ENCODE measurements around the gene SOS2.

Gene SOS2

DNA sequence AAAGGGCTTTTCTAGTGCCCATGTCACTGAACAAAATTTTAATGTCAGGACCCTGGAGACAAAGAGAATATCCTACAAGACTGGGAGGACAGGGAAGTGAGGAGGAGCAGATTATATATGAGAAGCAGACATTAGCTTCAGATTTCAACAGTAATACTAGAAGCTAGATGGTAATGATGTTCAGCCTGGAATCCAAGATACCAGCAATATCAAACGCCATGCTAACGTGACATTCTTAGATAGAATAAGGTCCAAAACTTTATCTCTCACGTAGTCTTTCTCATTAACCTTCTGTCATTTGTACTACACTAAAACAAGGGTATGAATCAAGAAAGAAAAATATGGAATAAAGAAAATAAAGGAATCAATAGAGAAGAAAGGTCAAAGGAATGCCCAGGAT lies 18.7 kb downstream of the SOS2 start:
- no peak overlapping the region for H3K23ac ChIP-seq (ENCODE audit: low read depth, low read length, poor library complexity)
- no CpG with 5 or more reads among the region's 3 CpGs for WGBS, 2 donors (ENCODE audit: extremely low coverage in 2 of 2, insufficient read length in 2 of 2, insufficient replicate concordance in 1 of 2)

DNA sequence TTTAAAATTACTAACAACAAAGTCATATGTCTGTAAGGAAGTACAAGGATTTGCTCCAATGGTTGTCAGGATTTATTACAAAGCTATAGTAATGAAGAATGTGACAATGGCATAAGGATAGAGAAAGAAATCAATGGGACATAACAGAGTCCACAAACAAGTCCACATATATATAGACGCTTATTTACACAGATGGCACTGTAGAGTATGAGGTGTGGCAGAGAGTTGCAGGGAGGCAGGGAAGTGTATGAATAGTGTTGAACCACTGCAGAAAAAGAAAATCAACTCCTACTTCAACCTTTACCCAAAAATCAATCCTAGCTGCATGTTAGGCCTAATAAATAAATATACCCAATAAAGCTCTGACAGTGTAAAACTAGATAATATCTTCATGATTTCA lies 21.3 kb downstream of the SOS2 start:
- H3K23ac ChIP-seq (ENCODE audit: low read depth, low read length, poor library complexity), result no peak overlapping the region
- no peak overlapping the region for H3K14ac ChIP-seq (ENCODE audit: low read length)
- no peak overlapping the region for H3K4me3 ChIP-seq (ENCODE audit: low read length in 2 of 2)
- peaks cover 0 to 12% of the 10 kb centered on the region in 2 donors for H3K9me3 ChIP-seq (replicated peaks in 1 of 2; ENCODE audit: control insufficient read depth in 2 of 2, insufficient read depth in 1 of 2, low read depth in 1 of 2, low read length in 2 of 2)
- no peaks in the 10 kb centered on the region for H3K36me3 ChIP-seq (replicated peaks in 1 of 2; ENCODE audit: control insufficient read depth in 2 of 2, insufficient read depth in 2 of 2, low read length in 2 of 2)
- no peak overlapping the region for H2BK5ac ChIP-seq (ENCODE audit: low read length)
- H3K27ac ChIP-seq (replicated peaks; ENCODE audit: low read length), result no peak overlapping the region
- no peak overlapping the region for H4K8ac ChIP-seq (ENCODE audit: low read depth, low read length)
- H2BK12ac ChIP-seq (ENCODE audit: low read length), result no peak overlapping the region
- H2AFZ ChIP-seq (ENCODE audit: low read length), result no peak overlapping the region
- H3K4me2 ChIP-seq (ENCODE audit: insufficient read depth, low read length, poor library complexity, severe bottlenecking), result no peak overlapping the region
- H3K4ac ChIP-seq (ENCODE audit: low read length), result no peak overlapping the region
- WGBS, 2 donors (ENCODE audit: extremely low coverage in 2 of 2, insufficient read length in 2 of 2, insufficient replicate concordance in 1 of 2), result no CpG with 5 or more reads among the region's 1 CpG
- no peak overlapping the region for H3K18ac ChIP-seq (ENCODE audit: low read length)
- no peak overlapping the region for H2AK5ac ChIP-seq (ENCODE audit: low read depth, low read length)
- no peak overlapping the region for H2BK15ac ChIP-seq (ENCODE audit: low read length)
- no peak for DNase-seq (ENCODE audit: low spot score)
- H3K79me1 ChIP-seq (ENCODE audit: low read depth, low read length), result no peaks in the 10 kb centered on the region
- no peak overlapping the region for H4K91ac ChIP-seq (ENCODE audit: low read depth, low read length, poor library complexity)
- H3K9ac ChIP-seq (ENCODE audit: low read depth, low read length, poor library complexity), result no peak overlapping the region
- peaks cover 0 to 4% of the 10 kb centered on the region in 2 donors for H3K4me1 ChIP-seq (ENCODE audit: control insufficient read depth in 2 of 2, insufficient read depth in 1 of 2, low read depth in 1 of 2, low read length in 2 of 2)
- H2BK120ac ChIP-seq (ENCODE audit: low read depth, low read length), result no peak overlapping the region
- H3K27me3 ChIP-seq (ENCODE audit: control insufficient read depth in 3 of 3, insufficient read depth in 3 of 3, low read depth in 1 of 3, low read length in 3 of 3), result no peaks in the 10 kb centered on the region

More for the DNA sequence above, 18.7 kb downstream of the SOS2 start:
- H3K79me1 ChIP-seq (ENCODE audit: low read depth, low read length), result no peaks in the 10 kb centered on the region
- H4K91ac ChIP-seq (ENCODE audit: low read depth, low read length, poor library complexity), result no peak overlapping the region
- H3K4me2 ChIP-seq (ENCODE audit: insufficient read depth, low read length, poor library complexity, severe bottlenecking), result no peak overlapping the region
- H2AFZ ChIP-seq (ENCODE audit: low read length), result no peak overlapping the region
- no peak overlapping the region for H3K4me3 ChIP-seq (ENCODE audit: low read length in 2 of 2)
- H3K4ac ChIP-seq (ENCODE audit: low read length), result no peak overlapping the region
- H2AK5ac ChIP-seq (ENCODE audit: low read depth, low read length), result no peak overlapping the region
- no peak overlapping the region for H2BK120ac ChIP-seq (ENCODE audit: low read depth, low read length)
- no peak overlapping the region for H2BK5ac ChIP-seq (ENCODE audit: low read length)
- H3K4me1 ChIP-seq (ENCODE audit: control insufficient read depth in 2 of 2, insufficient read depth in 1 of 2, low read depth in 1 of 2, low read length in 2 of 2), result peaks cover 0 to 4% of the 10 kb centered on the region in 2 donors
- H3K9me3 ChIP-seq (replicated peaks in 1 of 2; ENCODE audit: control insufficient read depth in 2 of 2, insufficient read depth in 1 of 2, low read depth in 1 of 2, low read length in 2 of 2), result peaks cover 0 to 12% of the 10 kb centered on the region in 2 donors
- no peak overlapping the region for H3K18ac ChIP-seq (ENCODE audit: low read length)
- H4K8ac ChIP-seq (ENCODE audit: low read depth, low read length), result no peak overlapping the region
- H3K9ac ChIP-seq (ENCODE audit: low read depth, low read length, poor library complexity), result no peak overlapping the region
- no peak overlapping the region for H3K14ac ChIP-seq (ENCODE audit: low read length)
- no peaks in the 10 kb centered on the region for H3K36me3 ChIP-seq (replicated peaks in 1 of 2; ENCODE audit: control insufficient read depth in 2 of 2, insufficient read depth in 2 of 2, low read length in 2 of 2)
- H3K27ac ChIP-seq (replicated peaks; ENCODE audit: low read length), result no peak overlapping the region
- no peak overlapping the region for H2BK12ac ChIP-seq (ENCODE audit: low read length)
- no peaks in the 10 kb centered on the region for H3K27me3 ChIP-seq (ENCODE audit: control insufficient read depth in 3 of 3, insufficient read depth in 3 of 3, low read depth in 1 of 3, low read length in 3 of 3)
- no peak overlapping the region for H2BK15ac ChIP-seq (ENCODE audit: low read length)
- no peak for DNase-seq (ENCODE audit: low spot score)

DNA sequence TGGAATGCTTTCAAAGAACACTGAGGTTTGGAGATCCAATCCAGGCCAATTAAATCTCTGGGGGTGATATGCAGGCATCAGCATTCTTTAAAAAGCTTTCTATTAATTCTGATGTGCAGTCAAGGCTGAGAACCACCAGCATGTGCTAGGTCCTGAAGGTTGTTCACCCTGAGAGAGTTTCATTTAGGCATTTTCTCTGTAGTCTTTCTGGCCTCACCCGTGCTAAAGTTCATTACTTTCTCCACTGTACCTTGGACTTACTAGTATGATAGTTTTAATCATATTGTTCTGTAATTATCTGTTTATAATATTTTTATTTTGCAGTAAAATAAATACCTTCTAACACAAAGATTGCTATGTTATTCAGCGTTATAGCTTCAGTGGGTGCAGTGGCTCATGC lies 32.9 kb downstream of the SOS2 start:
- Histone ChIP-seq H2BK5ac (ENCODE audit: low read length) (no peak overlapping the region), H3K27ac (replicated peaks; ENCODE audit: low read length) (no peak overlapping the region), H3K9me3 (replicated peaks in 1 of 2; ENCODE audit: control insufficient read depth in 2 of 2, insufficient read depth in 1 of 2, low read depth in 1 of 2, low read length in 2 of 2) (no peaks in the 10 kb centered on the region), H3K23ac (ENCODE audit: low read depth, low read length, poor library complexity) (no peak overlapping the region), H2AK5ac (ENCODE audit: low read depth, low read length) (no peak overlapping the region), H2BK120ac (ENCODE audit: low read depth, low read length) (no peak overlapping the region), H3K9ac (ENCODE audit: low read depth, low read length, poor library complexity) (no peak overlapping the region), H3K79me1 (ENCODE audit: low read depth, low read length) (no peaks in the 10 kb centered on the region), H3K4ac (ENCODE audit: low read length) (no peak overlapping the region), H3K14ac (ENCODE audit: low read length) (no peak overlapping the region), H2BK15ac (ENCODE audit: low read length) (no peak overlapping the region), H4K8ac (ENCODE audit: low read depth, low read length) (no peak overlapping the region), H4K91ac (ENCODE audit: low read depth, low read length, poor library complexity) (no peak overlapping the region), H2AFZ (ENCODE audit: low read length) (no peak overlapping the region), H3K27me3 (ENCODE audit: control insufficient read depth in 3 of 3, insufficient read depth in 3 of 3, low read depth in 1 of 3, low read length in 3 of 3) (no peaks in the 10 kb centered on the region), H3K4me1 (ENCODE audit: control insufficient read depth in 2 of 2, insufficient read depth in 1 of 2, low read depth in 1 of 2, low read length in 2 of 2) (no peaks in the 10 kb centered on the region), H3K4me2 (ENCODE audit: insufficient read depth, low read length, poor library complexity, severe bottlenecking) (no peak overlapping the region), H2BK12ac (ENCODE audit: low read length) (no peak overlapping the region), H3K18ac (ENCODE audit: low read length) (no peak overlapping the region), H3K4me3 (ENCODE audit: low read length in 2 of 2) (no peak overlapping the region), H3K36me3 (replicated peaks in 1 of 2; ENCODE audit: control insufficient read depth in 2 of 2, insufficient read depth in 2 of 2, low read length in 2 of 2) (peaks cover 0 to 55% of the 10 kb centered on the region in 2 donors)
- WGBS, 2 donors (ENCODE audit: extremely low coverage in 2 of 2, insufficient read length in 2 of 2, insufficient replicate concordance in 1 of 2), result no CpG with 5 or more reads among the region's 2 CpGs
- no peak for DNase-seq (ENCODE audit: low spot score)

DNA sequence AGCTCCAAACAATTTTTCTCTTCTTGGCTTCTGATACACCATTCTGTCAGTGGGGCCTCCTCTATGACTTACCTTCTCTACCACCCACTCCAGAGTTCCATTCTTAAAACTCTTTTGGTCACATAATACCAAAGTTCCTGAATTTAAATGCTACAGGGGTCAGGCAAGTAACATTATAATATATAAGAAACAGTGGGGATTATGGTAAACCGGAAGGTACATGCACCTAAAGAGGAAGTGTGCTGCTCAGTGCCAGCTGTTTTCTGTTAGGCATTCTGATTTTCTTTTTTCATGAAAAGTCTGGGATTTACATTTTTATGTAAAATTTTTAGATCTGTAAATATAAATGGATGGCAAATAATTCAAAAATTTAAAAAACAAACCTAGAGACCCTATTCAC lies 39.9 kb downstream of the SOS2 start:
- H2BK15ac ChIP-seq (ENCODE audit: low read length), result no peak overlapping the region
- no peak for DNase-seq (ENCODE audit: low spot score)
- no peak overlapping the region for H2BK5ac ChIP-seq (ENCODE audit: low read length)
- H2BK120ac ChIP-seq (ENCODE audit: low read depth, low read length), result no peak overlapping the region
- no peaks in the 10 kb centered on the region for H3K9me3 ChIP-seq (replicated peaks in 1 of 2; ENCODE audit: control insufficient read depth in 2 of 2, insufficient read depth in 1 of 2, low read depth in 1 of 2, low read length in 2 of 2)
- peaks cover 0 to 46% of the 10 kb centered on the region in 2 donors for H3K36me3 ChIP-seq (replicated peaks in 1 of 2; ENCODE audit: control insufficient read depth in 2 of 2, insufficient read depth in 2 of 2, low read length in 2 of 2)
- no peak overlapping the region for H3K9ac ChIP-seq (ENCODE audit: low read depth, low read length, poor library complexity)
- no peak overlapping the region for H2AK5ac ChIP-seq (ENCODE audit: low read depth, low read length)
- no peak overlapping the region for H3K14ac ChIP-seq (ENCODE audit: low read length)
- no peak overlapping the region for H3K4ac ChIP-seq (ENCODE audit: low read length)
- H3K23ac ChIP-seq (ENCODE audit: low read depth, low read length, poor library complexity), result no peak overlapping the region
- H2BK12ac ChIP-seq (ENCODE audit: low read length), result no peak overlapping the region
- H3K4me1 ChIP-seq (ENCODE audit: control insufficient read depth in 2 of 2, insufficient read depth in 1 of 2, low read depth in 1 of 2, low read length in 2 of 2), result no peaks in the 10 kb centered on the region
- H3K27me3 ChIP-seq (ENCODE audit: control insufficient read depth in 3 of 3, insufficient read depth in 3 of 3, low read depth in 1 of 3, low read length in 3 of 3), result no peaks in the 10 kb centered on the region
- no peak overlapping the region for H2AFZ ChIP-seq (ENCODE audit: low read length)
- no peak overlapping the region for H3K18ac ChIP-seq (ENCODE audit: low read length)
- H4K91ac ChIP-seq (ENCODE audit: low read depth, low read length, poor library complexity), result no peak overlapping the region
- H3K4me2 ChIP-seq (ENCODE audit: insufficient read depth, low read length, poor library complexity, severe bottlenecking), result no peak overlapping the region
- H3K4me3 ChIP-seq (ENCODE audit: low read length in 2 of 2), result no peak overlapping the region
- no CpG with 5 or more reads among the region's 1 CpG for WGBS, 2 donors (ENCODE audit: extremely low coverage in 2 of 2, insufficient read length in 2 of 2, insufficient replicate concordance in 1 of 2)
- H3K27ac ChIP-seq (replicated peaks; ENCODE audit: low read length), result no peak overlapping the region
- no peak overlapping the region for H4K8ac ChIP-seq (ENCODE audit: low read depth, low read length)
- H3K79me1 ChIP-seq (ENCODE audit: low read depth, low read length), result no peaks in the 10 kb centered on the region

Data from neuronal stem cell (in vitro differentiated cells).